WTC11 (cell line): ENCODE results near the gene ZNF362.

Experiments used
- TCF7 ChIP-seq: sonication (generic); formaldehyde crosslinking; IDR thresholded peaks from 2 replicates; pipeline ENCODE4 v1.8.0; 2022; ENCODE audit warnings: mild to moderate bottlenecking, low read depth, missing genetic modification reagents, moderate library complexity
- ZNF121 ChIP-seq: sonication (generic); formaldehyde crosslinking; IDR thresholded peaks from 2 replicates; pipeline ENCODE4 v1.8.0; 2023; ENCODE audit warnings: missing genetic modification reagents
- TF ChIP-seq, protein P1 (sequence below): sonication (generic); formaldehyde crosslinking; IDR thresholded peaks from 2 replicates; pipeline ENCODE4 v1.8.1; 2022; ENCODE audit warnings: low read depth, missing genetic modification reagents, borderline replicate concordance
- TF ChIP-seq, protein P2 (sequence below): fragments of 200-600 bp; IDR thresholded peaks from 2 replicates; pipeline ENCODE4 v1.8.0; 2022; ENCODE audit warnings: antibody characterized with exemption

- TF ChIP-seq, protein P1, sequence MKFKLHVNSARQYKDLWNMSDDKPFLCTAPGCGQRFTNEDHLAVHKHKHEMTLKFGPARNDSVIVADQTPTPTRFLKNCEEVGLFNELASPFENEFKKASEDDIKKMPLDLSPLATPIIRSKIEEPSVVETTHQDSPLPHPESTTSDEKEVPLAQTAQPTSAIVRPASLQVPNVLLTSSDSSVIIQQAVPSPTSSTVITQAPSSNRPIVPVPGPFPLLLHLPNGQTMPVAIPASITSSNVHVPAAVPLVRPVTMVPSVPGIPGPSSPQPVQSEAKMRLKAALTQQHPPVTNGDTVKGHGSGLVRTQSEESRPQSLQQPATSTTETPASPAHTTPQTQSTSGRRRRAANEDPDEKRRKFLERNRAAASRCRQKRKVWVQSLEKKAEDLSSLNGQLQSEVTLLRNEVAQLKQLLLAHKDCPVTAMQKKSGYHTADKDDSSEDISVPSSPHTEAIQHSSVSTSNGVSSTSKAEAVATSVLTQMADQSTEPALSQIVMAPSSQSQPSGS (CRISPR knock-in tag) = no peak
- TF ChIP-seq, protein P2, sequence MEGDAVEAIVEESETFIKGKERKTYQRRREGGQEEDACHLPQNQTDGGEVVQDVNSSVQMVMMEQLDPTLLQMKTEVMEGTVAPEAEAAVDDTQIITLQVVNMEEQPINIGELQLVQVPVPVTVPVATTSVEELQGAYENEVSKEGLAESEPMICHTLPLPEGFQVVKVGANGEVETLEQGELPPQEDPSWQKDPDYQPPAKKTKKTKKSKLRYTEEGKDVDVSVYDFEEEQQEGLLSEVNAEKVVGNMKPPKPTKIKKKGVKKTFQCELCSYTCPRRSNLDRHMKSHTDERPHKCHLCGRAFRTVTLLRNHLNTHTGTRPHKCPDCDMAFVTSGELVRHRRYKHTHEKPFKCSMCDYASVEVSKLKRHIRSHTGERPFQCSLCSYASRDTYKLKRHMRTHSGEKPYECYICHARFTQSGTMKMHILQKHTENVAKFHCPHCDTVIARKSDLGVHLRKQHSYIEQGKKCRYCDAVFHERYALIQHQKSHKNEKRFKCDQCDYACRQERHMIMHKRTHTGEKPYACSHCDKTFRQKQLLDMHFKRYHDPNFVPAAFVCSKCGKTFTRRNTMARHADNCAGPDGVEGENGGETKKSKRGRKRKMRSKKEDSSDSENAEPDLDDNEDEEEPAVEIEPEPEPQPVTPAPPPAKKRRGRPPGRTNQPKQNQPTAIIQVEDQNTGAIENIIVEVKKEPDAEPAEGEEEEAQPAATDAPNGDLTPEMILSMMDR = no peak
- TF ChIP-seq ZNF121 (CRISPR knock-in tag) = no peak
- no peak for TF ChIP-seq TCF7
Measured at GRCh38 chr1:33346533-33346926, 90.2 kb downstream of the ZNF362 start.
